GM10266 (cell line): ENCODE data around the gene HNRNPC.
"Not testable (repeated sequence)": the region's sequence is repeated elsewhere in the genome, so short reads cannot be mapped to it uniquely, and the experiment has no call there.

ENCODE experiments used
- DNase-seq: peaks from one replicate; pipeline ENCODE4 v3.0.0; 2012; ENCODE audit errors: extremely low spot score
- TF ChIP-seq, protein P1 (sequence below): IDR thresholded peaks from 2 replicates; pipeline ENCODE4 v1.5.1; 2012; ENCODE audit warnings: mild to moderate bottlenecking, low read depth; ENCODE audit not compliant: control insufficient read depth, insufficient read depth; ENCODE audit errors: missing control alignments

The HNRNPC gene

GRCh38 chr14:21171128-21171527 lies 98.1 kb downstream of the HNRNPC start:
- no peak for DNase-seq
- TF ChIP-seq, protein P1, sequence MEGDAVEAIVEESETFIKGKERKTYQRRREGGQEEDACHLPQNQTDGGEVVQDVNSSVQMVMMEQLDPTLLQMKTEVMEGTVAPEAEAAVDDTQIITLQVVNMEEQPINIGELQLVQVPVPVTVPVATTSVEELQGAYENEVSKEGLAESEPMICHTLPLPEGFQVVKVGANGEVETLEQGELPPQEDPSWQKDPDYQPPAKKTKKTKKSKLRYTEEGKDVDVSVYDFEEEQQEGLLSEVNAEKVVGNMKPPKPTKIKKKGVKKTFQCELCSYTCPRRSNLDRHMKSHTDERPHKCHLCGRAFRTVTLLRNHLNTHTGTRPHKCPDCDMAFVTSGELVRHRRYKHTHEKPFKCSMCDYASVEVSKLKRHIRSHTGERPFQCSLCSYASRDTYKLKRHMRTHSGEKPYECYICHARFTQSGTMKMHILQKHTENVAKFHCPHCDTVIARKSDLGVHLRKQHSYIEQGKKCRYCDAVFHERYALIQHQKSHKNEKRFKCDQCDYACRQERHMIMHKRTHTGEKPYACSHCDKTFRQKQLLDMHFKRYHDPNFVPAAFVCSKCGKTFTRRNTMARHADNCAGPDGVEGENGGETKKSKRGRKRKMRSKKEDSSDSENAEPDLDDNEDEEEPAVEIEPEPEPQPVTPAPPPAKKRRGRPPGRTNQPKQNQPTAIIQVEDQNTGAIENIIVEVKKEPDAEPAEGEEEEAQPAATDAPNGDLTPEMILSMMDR, result no peak

GRCh38 chr14:21169573-21169972 lies 99.7 kb downstream of the HNRNPC start:
- DNase-seq, result no peak
- TF ChIP-seq, protein P1, result no peak

GRCh38 chr14:21168055-21168454 lies 101.2 kb downstream of the HNRNPC start:
- no peak for DNase-seq

DNA sequence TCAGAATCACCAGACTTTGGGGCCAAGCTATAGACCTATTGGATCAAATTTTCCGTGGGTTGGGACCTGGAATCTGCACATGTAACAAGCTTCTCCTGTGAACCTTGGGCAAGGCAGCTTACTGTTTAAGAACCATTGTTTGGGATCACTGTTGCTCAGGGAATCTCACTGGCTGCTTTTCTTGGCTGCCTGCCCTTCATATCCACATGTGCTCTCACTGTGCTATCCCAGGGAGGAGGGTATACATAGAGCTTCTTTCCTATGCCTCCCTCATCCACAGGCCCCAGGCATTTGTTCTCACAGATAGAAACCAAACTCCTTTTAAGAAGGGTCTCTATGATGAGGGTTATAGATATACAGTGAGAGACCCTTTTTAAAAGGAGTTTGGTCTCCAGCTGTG lies 103.6 kb downstream of the HNRNPC start:
- DNase-seq, result not testable (repeated sequence)

More at GRCh38 chr14:21168055-21168454, 101.2 kb downstream of the HNRNPC start:
- TF ChIP-seq, protein P1, result no peak

GRCh38 chr14:21165002-21165605 lies 104.1 kb downstream of the HNRNPC start:
- DNase-seq, result not testable (repeated sequence)

DNA sequence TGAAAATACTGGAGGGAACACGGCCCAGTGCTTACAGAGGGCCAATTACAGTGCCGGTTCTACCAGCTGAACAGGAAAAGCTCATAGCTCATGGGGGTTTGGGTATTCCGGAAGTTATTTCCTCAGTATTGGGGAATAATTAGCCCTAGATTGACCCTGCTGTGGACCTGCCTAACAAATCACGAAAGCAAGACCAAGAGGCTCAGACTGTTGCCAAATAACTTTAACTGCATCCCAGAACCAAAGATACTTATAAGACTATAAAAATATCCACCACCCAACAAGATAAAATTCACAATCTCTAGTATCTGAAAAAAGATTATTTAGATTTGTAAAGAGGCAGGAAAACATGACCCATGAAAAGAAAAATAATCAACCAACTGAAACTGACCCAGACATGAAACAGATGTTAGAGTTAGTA lies 105.4 kb downstream of the HNRNPC start:
- DNase-seq, result no peak
- TF ChIP-seq, protein P1, result no peak

DNA sequence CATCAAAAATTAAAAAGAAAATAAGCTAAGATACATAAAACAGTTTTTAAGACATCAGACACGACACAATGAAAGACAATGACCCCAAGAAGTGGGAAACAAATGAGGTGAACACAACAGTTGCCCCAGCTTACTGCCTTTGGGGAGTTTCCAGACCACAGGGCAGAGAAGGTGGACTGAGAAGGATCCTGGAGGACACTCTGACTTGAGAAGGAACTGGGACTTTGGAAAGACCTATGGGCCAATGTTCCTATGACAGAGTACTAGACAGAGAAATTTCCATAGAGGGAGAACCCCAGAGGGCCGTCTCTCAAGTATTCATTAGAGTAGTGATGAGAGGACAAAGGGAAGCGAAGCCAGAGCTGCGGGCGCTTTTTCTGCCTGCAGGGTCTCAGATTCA lies 107.2 kb downstream of the HNRNPC start:
- no peak for DNase-seq
- TF ChIP-seq, protein P1, result no peak

- TF ChIP-seq, protein P1, result no peak
Observed at GRCh38 chr14:21160061-21160610, 109.1 kb downstream of the HNRNPC start.

More at GRCh38 chr14:21160061-21160610, 109.1 kb downstream of the HNRNPC start:
- DNase-seq, result no peak
